IPS DF 4.7 (cell line): ENCODE data around the gene GAB3.

ENCODE experiments used
- DNase-seq: peaks from one replicate; pipeline ENCODE4 v3.0.0-alpha.2; 2013; ENCODE audit warnings: low spot score; ENCODE audit errors: extremely low read depth

The GAB3 gene

GRCh38 chrX:154750301-154751202 is at the start of gene GAB3:
Gene GAB3 (minus strand): TSS chrX:154751077. CDS start chrX:154751025, 52 bp downstream.
- no peak for DNase-seq

- DNase-seq = no peak
These were observed 48.9 kb upstream of the GAB3 start for GRCh38 chrX:154799556-154800348.

- no peak for DNase-seq
These were observed 46.1 kb upstream of the GAB3 start for GRCh38 chrX:154797006-154797405.

- no peak for DNase-seq
These were observed 44.1 kb upstream of the GAB3 start for GRCh38 chrX:154795016-154795415.

GRCh38 chrX:154793084-154793795 is 42.4 kb upstream of the GAB3 start:
- no peak for DNase-seq

- DNase-seq = no peak
These were observed 41.1 kb upstream of the GAB3 start for GRCh38 chrX:154791939-154792338.

- no peak for DNase-seq
These were observed 40.6 kb upstream of the GAB3 start for GRCh38 chrX:154791467-154791866.

GRCh38 chrX:154785716-154786115 is 34.8 kb upstream of the GAB3 start:
- DNase-seq = no peak

- no peak for DNase-seq
These were observed 33.5 kb upstream of the GAB3 start for GRCh38 chrX:154784149-154784995.

GRCh38 chrX:154780968-154781367 is 30.1 kb upstream of the GAB3 start:
- no peak for DNase-seq

- no peak for DNase-seq
These were observed 28.4 kb upstream of the GAB3 start for GRCh38 chrX:154779261-154779660.

- DNase-seq = no peak
These were observed 25.9 kb upstream of the GAB3 start for GRCh38 chrX:154776753-154777152.

- no peak for DNase-seq
These were observed 24.8 kb upstream of the GAB3 start for GRCh38 chrX:154775419-154776349.

- no peak for DNase-seq
These were observed 23.7 kb upstream of the GAB3 start for GRCh38 chrX:154774622-154775021.

GRCh38 chrX:154762537-154763296 is 11.8 kb upstream of the GAB3 start, which contains the start of gene DKC1:
Gene DKC1 (plus strand): TSS chrX:154762864. CDS start chrX:154762966, 102 bp downstream.
- peak; percentile 60 for DNase-seq

- no peak for DNase-seq
These were observed 11.2 kb upstream of the GAB3 start for GRCh38 chrX:154761977-154762536.

GRCh38 chrX:154758696-154759095 is 7.8 kb upstream of the GAB3 start:
- no peak for DNase-seq

- no peak for DNase-seq
These were observed 893 bp upstream of the GAB3 start for GRCh38 chrX:154751669-154752271.
